Stimulated activated CD4-positive, alpha-beta T cell treated with anti-CD3 and anti-CD28 coated beads, TNF-alpha, amount 100 ng/mL, for 24 hours (primary cell): ENCODE measurements around the gene ZDHHC8.

Experiments used
- DNase-seq, 3 experiments: peaks; one replicate each; pipeline ENCODE4 v3.0.0-alpha.2; 2020; ENCODE audit warnings: low read depth in 3 of 3

The ZDHHC8 gene

DNA sequence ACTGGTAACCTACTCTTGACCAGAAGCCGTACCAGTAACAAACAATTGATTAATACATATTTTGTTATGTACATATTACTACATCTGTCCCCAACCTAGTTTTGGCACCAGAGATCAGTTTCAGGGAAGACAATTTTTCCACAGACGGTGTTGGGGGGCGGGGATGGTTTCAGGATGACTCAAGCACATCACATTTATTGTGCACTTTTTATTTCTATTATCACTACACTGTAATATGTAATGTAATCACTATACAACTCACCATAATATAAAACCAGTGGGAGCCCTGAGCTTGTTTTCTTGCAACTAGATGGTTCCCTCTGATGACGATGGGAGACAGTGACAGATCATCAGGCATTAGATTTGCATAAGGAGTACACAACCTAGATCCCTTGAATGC is 36.1 kb upstream of the ZDHHC8 start:
- peak in 1 of 3 experiments; percentile 52 for DNase-seq

DNA sequence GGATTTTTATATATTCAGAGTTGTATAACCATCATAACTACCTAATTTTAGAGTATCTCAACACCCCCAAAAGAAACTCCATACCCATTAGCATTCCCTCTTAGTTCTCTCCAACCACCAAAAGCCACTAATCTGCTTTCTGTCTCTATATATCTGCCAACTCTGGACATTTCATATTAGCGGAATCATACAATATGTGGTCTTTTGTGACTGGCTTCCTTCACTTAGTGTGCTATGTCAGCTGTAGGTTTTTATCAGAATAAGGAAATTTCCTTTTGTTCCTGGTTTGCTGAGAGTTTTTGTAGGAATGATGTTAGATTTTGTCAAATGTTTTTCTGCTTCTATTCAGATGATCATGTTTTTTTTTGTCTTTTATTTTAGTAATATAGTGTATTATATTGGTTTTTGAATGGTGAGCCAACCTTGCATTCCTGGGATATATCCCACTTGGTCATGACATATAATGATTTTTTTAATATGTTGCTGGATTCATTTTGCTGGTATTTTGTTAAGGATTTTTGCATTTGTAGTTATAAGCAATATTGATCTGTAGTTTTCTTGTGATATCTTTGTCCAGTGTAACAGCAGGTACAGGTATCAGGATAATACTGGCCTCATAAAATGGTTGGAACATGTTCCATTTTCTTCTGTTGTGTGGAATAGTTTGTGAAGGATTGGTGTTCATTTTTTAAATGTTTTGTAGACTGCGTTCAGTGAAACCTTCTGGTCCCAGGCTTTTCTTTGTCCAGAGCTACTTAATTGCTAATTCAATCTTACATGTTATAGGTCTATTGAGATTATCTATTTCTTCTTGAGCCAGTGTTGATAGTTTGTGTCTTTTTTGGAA is 34.8 kb upstream of the ZDHHC8 start:
- no peak for DNase-seq

DNA sequence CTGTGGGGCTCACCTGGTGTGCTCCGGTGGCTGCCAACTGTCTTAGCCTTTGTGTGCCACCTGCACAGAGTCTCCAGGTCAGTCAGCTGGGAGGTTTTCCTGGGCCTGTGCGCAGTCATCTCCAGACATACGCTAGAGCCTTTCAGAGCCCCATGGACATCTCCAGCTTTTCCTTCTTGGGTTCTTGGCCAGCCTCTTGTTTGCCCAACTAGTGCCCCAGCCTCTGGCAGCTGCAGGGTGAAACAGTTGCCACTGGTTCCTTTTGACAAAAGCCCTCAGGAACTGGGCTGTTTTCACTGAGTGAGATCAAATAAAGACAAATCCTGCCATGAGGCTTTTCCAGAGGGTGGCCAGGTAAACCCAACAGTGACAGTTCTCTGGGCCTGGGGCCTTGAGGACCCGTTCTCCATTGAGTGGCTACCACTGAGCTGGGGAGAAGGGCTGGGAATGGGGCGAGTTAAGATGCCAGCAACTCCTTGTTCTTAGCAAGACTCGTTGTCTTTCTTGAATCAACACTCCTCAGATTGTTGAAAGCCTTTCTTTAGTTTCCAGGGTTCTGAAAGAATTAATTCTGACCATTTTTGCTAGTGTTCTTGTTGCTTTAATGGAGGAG is 32.4 kb upstream of the ZDHHC8 start:
- DNase-seq = no peak

DNA sequence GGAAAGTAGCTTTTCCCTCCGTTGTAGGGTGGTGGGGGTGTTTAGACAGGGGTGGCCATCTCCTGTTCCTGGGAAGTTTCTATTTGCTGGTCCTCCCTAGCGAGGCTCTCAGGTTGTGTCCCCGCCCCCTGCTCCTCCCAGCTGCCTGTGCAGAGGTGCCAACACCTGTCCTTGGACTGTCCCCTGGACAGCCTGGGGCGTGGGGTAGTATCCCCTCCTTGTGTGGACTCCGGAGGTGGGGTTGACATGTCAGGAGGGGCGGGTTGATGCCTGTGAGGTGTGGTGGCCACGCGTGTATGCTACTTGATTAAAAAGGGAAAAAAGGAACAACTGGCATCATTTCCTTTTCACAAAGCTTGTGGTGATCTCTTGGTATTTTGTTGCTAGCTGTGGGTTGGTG is 30.0 kb upstream of the ZDHHC8 start:
- no peak for DNase-seq

DNA sequence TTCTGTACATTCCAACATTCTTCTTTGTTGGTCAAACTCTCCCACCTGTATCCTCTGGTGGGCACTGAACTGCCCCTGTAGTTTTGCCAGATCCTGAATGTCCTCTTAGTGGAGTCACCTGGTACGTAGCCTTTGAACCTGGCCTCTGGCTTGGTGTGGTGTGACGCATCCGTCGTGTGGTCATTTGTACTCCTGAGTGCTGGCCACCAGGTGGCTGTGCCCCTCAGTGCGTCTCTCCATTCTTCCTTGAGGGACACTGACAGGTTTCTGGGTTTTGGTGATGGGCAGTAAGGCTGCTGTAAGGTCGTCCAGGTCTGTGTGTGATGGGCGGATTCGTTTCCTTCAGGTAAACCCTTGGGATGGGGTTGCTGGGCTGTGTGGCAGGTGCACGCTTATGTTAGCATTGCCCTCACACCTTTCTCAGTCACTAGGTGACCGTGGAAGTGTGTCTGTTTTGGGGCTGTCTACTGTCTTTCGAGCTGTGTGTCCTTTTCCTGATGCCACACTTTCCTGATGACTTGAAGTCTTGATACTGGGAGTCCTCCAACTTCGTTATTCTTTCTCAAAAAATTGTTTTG is 29.3 kb upstream of the ZDHHC8 start:
- no peak for DNase-seq

DNA sequence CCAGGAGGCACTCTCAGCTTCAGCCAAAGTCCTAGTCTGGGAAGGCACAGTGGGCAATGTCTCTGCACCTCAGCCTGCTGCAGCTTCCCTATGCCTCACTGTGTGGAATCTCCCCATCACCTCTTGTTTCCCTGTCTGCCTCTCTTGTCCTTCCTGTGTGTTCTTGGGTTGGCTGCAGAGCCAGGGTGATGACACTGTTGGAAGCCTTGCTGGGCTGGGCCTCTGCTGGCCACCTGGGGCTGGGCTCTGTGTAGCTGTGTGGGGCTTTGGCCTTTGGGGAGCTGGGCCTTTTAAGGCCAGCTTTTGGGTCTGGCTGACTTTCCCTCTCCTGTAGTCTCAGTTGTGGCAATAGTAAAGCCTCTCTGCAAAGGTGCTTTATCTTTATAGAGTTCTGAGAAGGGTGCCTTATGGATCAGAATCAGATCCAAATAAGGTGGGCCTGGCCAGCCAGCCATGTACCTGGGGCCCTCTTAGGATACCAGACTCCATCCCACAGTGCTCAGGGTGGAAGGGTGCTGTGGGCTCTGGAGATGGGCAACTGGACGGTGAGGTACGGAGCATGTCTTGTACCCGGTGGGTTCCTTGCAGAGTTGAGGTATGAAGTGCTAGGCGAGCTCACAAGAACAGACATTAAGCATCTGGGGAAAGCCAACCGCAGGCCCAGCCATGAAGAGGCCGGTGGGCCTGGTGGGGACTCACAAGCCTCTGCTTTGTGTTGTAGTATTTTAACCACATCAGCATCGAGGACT is 26.0 kb upstream of the ZDHHC8 start:
- DNase-seq = no peak

DNA sequence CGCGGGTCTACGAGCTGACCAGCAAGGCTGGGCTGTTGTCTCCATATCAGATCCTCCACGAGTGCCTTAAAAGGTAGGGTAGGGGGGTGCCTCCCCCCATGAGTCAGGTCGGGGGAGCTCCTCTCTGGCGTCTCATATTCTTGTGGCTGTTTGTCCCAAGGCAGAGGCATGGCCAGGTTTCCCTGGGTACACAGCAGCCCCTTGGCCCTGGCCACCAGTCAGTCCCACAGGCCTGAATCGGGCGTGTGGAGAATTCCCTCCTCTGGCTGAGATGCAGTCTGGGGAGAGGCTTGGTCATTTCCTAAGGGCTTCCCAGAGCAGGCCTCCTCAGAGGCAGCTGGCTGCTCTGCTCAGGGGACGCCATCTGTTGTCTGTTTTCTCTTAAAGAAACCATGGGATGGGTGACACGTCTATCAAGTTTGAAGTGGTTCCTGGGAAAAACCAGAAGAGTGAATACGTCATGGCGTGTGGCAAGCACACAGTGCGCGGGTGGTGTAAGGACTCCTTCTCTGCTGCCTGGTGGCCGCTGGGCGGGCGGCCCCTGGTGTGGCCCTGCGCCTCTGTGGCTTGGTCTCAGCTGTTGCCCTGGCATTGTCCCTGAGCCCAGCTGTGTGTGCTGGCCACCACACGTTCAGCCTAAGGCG is 25.3 kb upstream of the ZDHHC8 start:
- DNase-seq = no peak

DNA sequence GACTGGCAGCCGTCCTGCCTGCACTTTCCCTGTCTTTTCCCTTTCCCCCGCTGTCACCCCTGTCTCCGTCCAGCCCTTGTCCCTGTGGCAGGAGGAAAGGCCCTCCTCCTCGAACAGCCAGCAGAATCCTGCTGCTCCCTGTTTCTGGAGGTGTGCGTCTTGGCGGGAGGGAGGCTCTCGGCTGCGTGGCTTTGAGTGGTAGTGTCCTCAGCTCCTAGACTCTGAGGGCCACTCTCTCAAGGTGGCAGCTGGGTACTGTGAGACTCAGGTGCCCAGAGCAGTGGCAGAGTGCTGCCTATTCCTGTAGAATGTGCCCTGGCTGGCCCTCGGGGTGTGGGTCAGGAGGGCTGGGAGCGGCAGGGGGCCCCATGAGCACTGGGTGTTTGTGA is 24.8 kb upstream of the ZDHHC8 start:
- no peak for DNase-seq

DNA sequence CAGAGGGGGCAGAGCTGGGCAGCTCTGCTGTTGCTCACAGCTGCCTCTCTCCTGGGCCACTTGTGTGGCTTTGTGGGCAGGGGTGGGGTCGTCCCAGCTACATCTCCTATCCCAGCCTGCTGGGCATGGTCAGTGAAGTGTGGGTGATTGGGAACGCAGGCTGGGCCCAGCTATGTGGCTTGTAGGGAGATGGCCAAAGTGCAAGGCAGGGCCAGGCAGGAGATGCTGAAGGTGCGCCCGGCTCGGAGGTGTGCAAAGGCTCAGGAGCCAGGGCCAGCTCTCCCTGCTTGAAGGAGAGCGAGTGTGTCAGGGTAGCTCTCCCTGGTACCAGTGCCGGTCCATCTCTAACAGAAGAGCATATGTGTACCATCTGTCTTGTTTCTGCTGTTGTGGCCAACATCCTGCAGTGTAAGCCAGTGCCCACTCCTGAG is 24.1 kb upstream of the ZDHHC8 start:
- DNase-seq = no peak

DNA sequence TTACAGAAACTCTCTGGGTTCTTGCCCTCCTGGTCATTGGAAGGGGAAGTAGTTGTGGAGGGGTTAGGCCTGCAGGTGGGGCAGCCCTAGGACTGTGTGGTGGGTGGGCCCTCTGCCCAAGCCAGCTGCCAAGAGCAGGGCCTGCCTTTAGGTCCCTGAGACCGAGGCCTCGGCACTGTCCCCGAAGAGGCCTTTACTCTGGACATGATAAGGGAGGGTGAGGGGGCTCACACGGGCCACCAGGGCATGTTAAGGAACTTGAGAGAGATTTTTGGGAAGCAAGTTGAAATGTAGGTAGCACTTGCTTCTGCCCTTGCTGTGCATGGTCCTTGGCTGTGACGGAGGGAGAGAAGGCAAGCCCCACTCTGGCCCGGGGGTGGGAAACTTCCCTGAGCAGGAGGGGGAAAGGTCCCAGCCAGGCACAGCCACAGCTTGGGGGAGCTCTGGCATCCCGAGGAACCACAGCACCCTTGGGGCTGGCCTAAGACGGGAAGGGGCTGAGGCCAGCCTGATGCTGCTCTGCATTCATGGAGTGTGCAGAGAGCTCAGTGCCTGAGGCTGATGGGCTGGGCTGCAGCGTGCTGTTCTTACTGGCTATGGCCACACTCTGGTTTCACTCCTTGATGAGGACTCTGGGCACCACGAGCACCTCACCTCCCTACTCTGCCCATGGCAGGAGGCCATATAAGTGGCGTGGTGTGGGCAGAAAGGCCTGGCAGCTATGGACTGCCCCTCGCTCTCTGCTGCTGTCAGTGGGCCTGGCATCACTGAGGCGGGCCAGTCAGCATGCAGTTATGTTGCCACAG is 23.4 kb upstream of the ZDHHC8 start:
- no peak for DNase-seq

DNA sequence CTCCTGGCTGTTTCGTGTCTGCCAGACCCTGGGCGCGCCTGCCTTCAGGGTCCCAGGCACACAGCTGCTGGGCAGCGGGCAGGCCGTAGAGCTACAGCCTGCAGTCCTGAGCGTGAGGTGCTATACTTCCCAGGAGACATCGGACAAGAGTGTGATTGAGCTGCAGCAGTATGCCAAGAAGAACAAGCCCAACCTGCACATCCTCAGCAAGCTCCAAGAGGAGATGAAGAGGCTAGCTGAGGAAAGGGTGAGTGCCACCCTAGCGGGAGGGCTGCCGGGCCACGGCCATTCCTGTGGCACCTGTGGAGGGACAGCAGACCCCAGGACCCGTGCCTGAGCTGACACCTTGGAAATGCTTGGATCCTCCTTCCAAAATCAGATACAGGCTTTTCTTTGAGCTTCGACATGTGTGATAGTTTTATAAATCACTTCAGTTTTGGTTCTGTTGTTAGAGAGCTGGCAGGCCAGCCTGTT is 22.8 kb upstream of the ZDHHC8 start:
- DNase-seq = no peak

DNA sequence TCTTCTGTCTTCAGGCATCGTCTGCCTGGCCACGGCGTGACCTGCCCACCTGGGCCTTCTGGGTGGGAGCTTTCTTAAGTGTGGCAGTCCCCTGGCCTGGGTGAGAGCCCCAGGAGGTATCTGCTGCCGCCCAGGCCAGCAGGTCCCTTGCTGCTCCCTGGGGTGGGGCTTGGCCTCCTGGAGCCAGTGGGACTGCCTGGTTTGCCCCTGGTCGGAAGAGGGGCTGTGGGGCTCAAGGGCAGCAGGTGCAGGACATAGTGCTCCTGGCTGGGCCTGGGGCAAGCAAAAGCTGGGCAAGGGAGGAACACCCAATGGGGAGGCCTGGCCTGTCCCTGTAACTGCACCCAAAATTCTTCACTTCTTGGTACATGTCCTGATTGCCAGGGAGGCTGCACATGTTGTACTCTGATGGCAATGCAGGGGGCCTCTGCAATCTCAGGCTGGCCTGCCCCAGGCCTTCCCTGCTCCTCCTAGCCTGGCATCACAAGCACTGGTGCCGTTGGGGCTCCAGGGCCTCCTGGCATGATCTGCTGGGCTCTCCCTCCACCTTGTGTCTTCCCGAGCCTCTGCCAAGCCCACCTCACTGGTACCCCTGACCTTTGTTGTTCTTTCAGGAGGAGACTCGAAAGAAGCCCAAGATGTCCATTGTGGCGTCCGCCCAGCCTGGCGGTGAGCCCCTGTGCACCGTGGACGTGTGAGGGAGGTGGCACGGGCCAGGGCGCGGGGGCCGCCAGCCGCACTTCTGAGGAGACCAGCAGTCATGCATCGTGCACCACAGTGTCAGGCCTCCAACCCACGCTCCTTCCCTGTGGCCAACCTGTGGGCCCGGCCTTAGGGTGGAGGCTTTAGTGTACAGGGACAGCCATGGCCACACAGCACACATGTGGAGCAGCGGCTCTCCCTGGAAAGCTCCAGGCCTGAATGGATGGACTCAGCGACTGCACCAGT is 21.9 kb upstream of the ZDHHC8 start:
- no peak for DNase-seq

DNA sequence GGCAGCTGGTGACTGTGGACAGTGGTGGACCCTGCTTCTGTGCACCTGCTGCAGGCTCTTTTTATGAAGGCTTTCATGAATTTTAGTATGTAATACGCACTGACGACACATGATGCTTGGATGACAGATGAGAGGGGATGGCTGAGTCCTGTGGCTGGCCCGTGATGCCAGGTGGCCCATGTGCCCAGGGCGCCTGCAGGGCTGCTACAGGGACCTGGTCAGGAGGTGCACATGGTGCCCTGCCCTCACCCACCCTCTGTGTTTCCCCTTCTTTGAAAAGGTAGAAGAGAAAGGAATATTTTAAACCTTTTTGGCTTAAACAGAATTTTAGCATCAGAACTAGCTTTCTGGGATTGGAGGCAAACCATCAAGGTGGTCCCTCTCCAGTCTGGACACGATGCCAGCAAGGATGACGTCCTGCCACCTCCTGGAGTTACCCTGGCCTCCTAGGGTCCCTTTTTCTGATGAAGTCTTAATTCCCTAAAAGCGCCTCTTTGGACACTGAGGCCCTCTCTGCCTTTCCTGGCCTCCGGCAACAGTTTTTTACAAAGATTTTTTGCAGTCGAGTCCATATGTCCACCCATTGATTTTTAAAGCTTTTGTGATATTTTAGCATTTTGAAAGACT is 21.1 kb upstream of the ZDHHC8 start:
- no peak for DNase-seq

DNA sequence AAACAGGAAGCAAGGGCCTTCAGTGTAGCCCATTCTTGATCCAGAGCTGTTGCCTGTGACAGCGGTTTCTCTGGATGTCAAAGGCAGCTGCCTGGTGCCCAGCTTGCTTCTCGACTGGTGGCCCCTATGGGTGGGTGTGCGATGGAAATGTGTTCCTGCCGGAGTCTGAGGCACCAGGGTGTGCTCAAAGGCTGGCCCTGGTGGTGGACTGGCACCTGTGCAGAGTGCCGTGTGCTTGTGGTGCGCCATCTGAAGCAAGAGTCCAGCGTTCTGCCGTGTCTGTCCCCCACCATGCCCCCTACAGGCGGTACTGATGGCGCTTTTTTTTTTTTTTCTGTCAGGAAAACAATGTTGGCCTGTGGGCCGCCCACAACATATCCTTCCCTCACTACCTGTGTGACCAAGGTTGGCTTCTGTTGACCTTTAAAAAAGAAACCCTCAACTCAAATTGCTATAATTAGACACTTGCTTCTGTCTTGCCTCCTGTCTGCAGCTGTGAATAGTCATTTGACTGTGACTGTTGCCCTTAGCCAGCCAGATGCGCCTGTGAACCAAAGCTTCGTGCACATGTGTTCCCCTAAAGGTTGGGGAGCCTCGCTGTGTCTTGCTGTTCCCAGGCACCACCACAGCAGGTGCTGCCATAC is 20.4 kb upstream of the ZDHHC8 start:
- no peak for DNase-seq

DNA sequence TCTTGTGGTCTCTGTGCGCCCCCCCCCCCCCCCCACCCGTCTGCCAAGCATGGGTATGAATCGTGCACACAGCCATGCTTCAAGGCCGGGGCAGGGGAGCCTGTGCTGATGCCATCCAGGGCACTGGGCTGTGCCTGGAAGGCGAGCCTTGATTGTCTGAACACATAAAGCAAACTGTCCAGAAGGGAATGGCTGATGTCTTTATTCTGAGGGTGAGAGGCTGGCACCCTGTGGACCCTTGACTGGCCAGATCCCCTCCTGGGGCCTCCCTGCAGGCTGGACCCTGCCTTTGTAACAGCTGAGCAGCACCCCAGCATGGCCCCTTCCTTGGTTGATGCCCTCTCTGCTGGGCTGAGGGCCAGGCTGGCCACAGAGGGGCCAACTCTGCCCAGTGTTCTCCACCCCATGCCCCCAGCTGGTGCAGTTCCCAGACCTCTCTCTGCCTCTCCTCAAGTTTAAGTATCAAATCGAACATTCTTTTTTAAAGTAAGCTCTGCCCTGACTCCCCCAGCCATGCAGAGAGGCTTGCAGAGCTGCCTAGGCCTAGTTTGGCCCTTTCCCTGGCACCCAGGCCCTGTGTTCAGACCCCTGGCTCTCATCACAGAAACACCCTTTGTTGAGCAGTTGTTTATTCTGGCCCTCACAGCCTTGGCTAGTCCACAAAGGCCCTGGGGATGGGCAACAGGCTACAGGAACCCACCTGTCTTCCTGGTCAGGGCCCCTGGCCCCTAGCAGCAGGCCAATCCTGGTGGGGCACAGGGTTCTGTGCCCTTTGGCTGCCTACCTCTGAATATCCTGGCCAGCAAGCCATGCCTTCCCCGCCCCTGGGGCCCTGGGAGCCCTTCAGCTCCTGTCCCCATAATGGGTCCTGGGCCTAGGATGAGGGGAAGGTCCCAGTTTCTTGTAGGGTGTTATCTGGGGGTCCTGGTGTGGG is 19.6 kb upstream of the ZDHHC8 start:
- DNase-seq = no peak

DNA sequence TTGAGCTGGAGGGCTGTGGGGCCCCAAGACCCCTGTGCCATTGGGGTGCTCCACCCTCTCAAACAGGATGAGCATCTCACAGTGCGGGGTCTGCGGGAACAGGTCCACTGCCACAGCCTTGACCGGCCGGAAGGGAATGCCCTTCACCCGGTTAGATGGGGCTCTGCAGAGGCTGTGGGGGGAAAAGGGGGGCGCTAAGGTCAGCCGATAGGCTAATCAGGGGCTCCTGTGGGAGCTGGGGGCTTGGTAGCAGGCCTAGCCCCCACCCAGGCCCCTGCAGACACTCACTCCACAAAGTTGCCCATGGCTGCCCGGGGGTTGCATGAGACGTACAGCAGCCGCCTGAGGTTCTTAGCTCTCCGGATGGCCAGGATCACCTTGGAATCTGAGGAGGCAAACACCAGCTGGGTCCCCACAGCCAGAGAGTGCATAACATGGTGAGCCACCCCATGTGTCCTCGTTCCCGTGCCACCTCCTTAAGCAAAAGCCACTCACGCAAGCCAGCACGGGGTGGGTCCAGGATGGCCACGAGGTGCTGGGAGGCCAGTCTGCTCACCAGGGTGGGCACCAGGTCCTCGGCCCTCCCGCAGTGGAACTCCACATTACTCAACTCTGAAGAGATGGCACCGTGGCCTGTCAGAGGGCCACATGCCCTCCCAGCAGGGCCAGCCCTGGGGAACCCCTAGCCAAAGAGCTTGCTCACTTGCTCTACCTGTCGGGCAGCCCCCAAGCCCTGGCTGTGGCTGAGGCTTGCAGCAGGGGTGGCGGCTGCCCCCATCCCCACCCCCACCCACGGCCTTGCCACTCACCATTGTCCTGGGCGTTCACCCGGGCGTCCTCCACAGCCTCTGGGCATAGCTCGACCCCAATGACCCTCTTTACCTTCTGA is 18.7 kb upstream of the ZDHHC8 start:
- DNase-seq = no peak
